ENCODE measurements around the gene EDNRA.
A peak's percentile ranks its signal among the peaks of the same experiment; 100 is the strongest.

GRCh38 chr4:147492761-147493160 lies 11.9 kb downstream of the EDNRA start:
- TF ChIP-seq POLR2A (IDR thresholded peaks at IDR 0.05) (no peak), EP300 (IDR thresholded peaks at IDR 0.05) (peak; percentile 11)
